ENCODE results near the gene UNC5B. TPM values are rescaled to one million over a fixed set of nuclear protein-coding genes. Genes with fewer than 3 reads are reported as not detected.

UNC5B gene
- total and polyA plus RNA-seq, 12 donors, result 2.0 to 27.0 (median 8.8) TPM

- H3K27ac ChIP-seq, result peak overlapping the region in 1 of 5 donors; percentile 1
- no peak for DNase-seq
- H3K27me3 ChIP-seq, result no peaks in the 10 kb centered on the region
- no peak overlapping the region for H3K4me3 ChIP-seq
- intact Hi-C loops (cut with DNase I), result no loop called here
- TF ChIP-seq CTCF (IDR thresholded peaks at IDR 0.05) (no peak), POLR2A (IDR thresholded peaks at IDR 0.05) (no peak)
- 75 to 83% (median 78%) methylated on average over 10 to 11 of the region's 11 CpGs for WGBS, 4 donors
- H3K4me1 ChIP-seq (replicated peaks in 1 of 2), result peaks cover 13 to 80% of the 10 kb centered on the region in 2 donors
- H3K36me3 ChIP-seq (replicated peaks in 1 of 2), result no peaks in the 10 kb centered on the region
- no peaks in the 10 kb centered on the region for H3K9me3 ChIP-seq (replicated peaks in 1 of 3)
These were observed 25.7 kb downstream of the UNC5B start for GRCh38 chr10:71237843-71238623.

GRCh38 chr10:71238626-71239025 is 26.3 kb downstream of the UNC5B start:
- Histone ChIP-seq H3K4me1 (replicated peaks in 1 of 2) (peaks cover 11 to 80% of the 10 kb centered on the region in 2 donors), H3K9me3 (replicated peaks in 1 of 3) (no peaks in the 10 kb centered on the region)
- intact Hi-C loops (cut with DNase I), result no loop called here

GRCh38 chr10:71239131-71239915 is 27.0 kb downstream of the UNC5B start:
- Histone ChIP-seq H3K36me3 (replicated peaks in 1 of 2) (no peaks in the 10 kb centered on the region), H3K9me3 (replicated peaks in 1 of 3) (no peaks in the 10 kb centered on the region), H3K4me3 (no peak overlapping the region), H3K27ac (peak overlapping the region in 1 of 5 donors; percentile 72), H3K27me3 (no peaks in the 10 kb centered on the region), H3K4me1 (replicated peaks in 1 of 2) (peaks cover 9 to 80% of the 10 kb centered on the region in 2 donors)
- intact Hi-C loops (cut with DNase I), result no loop called here
- 80 to 92% (median 88%) methylated on average over 8 to 13 of the region's 13 CpGs for WGBS, 4 donors
- TF ChIP-seq CTCF (IDR thresholded peaks at IDR 0.05) (no peak), POLR2A (IDR thresholded peaks at IDR 0.05) (no peak)
- no peak for DNase-seq

More at GRCh38 chr10:71238626-71239025, 26.3 kb downstream of the UNC5B start:
- no peak overlapping the region for H3K4me3 ChIP-seq
- WGBS, 4 donors, result 80 to 95% (median 91%) methylated on average over 4 of the region's 4 CpGs
- H3K27ac ChIP-seq, result peak overlapping the region in 1 of 5 donors; percentile 72
- TF ChIP-seq POLR2A (IDR thresholded peaks at IDR 0.05) (no peak), CTCF (IDR thresholded peaks at IDR 0.05) (no peak)
- H3K27me3 ChIP-seq, result no peaks in the 10 kb centered on the region
- no peaks in the 10 kb centered on the region for H3K36me3 ChIP-seq (replicated peaks in 1 of 2)
- no peak for DNase-seq
